ENCODE data around the gene NPB.
"Not testable (repeated sequence)": the region's sequence is repeated elsewhere in the genome, so short reads cannot be mapped to it uniquely, and the experiment has no call there.

NPB gene

DNA sequence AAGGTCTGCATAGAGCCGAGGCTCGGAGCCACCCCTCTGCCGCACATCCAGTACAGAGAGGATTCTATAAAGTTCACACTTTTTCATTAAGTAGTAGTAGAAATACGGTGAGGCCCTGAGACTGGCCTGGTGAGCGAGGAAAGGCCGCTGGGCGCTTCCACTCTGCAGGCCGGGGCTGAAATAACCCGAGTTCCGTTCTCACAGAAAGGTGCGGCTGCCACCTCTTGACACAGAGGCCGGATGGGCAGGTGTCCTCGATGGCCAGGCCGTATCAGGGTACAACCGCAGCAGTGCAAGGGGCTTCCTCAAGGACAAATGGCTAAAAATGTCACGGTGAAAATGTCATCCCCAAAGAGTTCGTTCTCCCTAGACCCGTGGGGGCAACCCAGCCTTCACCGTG lies 9.9 kb downstream of the NPB start:
- DNase-seq (ENCODE audit: low read depth in 4 of 4, low spot score in 1 of 4): no peak

- no peak for DNase-seq (ENCODE audit: low read depth in 4 of 4, low spot score in 1 of 4)
These were observed 10.6 kb downstream of the NPB start for GRCh38 chr17:81912441-81913309.

DNA sequence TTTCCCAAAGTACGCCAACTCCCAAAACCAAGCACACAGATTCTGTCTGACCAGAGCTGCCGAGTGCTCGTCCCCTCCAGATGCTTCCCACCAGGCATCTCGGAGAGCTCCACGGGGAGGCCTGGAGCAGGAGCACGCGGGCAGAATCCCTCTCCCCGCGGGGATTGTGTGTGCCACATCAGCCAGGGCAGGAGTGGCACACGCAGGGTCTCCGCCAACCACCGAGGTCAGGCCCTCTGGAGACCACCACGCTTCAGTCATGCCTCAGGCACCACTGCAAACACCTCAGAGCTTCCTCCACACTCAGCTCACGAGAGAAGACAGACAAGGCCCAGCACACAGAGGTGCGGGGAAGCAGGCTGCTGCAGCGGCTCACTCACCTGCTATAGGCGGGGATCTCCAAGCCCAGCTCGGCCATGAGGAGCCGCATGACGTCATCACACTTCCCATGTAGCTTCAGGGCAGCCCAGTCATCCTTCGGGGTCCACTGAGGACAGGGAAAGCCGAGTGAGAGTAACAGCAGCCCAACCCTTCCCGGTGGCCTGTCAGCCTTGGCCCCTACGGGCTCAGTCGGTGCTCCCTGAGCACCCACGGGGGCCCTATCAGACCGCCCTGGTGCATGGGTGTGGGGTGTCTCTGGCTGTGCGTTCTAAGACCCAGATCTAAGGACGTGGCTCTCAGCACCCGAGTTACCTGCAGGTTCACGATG lies 11.5 kb downstream of the NPB start:
- no peak for DNase-seq (ENCODE audit: low read depth in 4 of 4, low spot score in 1 of 4)

DNA sequence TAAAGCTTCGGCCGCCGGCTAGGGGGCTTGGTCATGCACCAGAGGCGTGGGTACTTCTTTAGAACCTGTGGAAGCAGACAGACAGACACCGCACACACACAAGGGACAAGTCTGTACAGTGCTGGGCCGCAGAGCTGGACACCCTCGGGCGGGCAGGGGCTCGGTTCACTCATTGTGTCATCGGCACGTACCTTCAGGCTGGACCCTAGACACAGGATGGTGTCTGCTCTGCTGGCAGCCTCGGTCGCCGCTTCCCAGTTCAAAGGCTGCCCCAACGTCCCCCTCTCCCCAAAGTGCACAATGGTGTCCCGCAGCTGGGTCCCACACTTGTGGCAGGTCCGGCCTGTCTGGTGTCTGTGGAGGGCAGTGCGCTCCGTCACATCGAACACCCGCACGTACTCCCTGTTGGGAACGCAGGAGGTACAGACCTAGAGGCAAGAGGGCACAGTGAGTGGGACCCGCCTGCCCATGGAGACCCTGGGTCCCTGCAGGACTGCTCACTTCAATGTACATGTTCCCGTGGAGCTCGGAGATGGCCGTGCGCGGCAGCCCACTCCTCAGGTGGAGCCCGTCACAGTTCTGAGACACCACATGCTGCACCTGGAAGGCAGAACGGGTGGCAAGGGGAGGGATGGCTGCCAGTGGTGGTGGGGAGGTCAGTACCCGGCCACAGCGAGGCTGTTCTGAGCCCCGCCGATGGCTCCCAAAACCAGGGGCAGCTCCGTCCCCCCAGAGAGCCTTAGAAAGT lies 12.2 kb downstream of the NPB start:
- no peak for DNase-seq (ENCODE audit: low read depth in 4 of 4, low spot score in 1 of 4)

- no peak for DNase-seq (ENCODE audit: low read depth in 4 of 4, low spot score in 1 of 4)
These were observed 13.3 kb downstream of the NPB start for GRCh38 chr17:81915331-81915730.

DNA sequence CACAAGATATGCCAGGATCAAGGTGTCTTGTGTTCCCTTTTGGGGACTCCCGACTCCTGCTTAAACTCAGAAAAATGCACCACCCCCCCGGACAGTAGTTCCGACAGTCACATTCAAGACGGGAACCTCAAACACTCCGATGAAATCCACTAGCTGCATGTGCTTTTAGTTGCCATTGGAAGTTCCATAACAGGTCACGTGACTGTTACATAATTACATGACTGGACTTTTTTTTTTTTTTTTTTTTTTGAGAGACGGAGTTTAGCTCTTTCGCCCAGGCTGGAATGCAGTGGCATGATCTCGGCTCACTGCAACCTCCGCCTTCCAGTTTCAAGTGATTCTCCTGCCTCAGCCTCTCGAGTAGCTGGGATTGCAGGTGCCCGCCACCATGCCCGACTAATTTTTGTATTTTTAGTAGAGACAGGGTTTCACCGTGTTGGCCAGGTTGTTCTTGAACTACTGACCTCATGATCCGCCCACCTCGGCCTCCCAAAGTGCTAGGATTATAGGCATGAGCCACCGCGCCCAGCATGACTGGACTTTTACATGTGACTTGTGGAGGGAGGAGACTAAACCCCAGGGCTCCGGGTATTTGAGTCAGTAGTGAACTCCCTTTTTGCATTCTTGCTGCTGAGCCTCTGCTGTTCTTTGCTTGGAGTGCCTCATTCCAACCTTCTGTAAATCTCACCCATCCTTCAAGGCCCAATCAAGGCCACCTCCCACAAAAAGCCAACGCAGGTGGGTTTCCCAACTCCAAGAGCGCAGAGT lies 14.4 kb downstream of the NPB start:
- DNase-seq (ENCODE audit: low read depth in 4 of 4, low spot score in 1 of 4): no peak

GRCh38 chr17:81917565-81918332 lies 15.7 kb downstream of the NPB start, which contains the start of gene SIRT7:
Gene SIRT7 (minus strand): TSS chr17:81918176. CDS start chr17:81918131, 45 bp downstream.
- DNase-seq (ENCODE audit: low read depth in 4 of 4, low spot score in 1 of 4): peak; percentile 57 to 74 (median 70)

DNA sequence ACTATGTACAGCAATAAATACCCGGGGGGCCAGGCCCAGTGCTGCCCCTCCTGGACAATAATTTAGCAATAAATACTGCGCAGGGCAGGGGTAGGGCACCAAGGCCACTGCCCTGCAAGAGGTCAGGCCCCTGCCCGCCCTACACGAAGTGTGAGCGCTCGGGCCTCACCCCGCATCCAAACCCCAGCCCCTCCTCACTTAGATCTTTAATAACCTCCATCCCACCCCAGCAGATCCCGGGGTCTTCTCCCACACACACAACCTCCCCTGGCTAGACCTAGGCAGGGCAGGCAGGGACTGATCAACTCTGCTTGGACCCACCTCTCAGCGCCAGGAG lies 16.3 kb downstream of the NPB start:
- not testable (repeated sequence) for DNase-seq (ENCODE audit: low read depth in 4 of 4, low spot score in 1 of 4)

DNA sequence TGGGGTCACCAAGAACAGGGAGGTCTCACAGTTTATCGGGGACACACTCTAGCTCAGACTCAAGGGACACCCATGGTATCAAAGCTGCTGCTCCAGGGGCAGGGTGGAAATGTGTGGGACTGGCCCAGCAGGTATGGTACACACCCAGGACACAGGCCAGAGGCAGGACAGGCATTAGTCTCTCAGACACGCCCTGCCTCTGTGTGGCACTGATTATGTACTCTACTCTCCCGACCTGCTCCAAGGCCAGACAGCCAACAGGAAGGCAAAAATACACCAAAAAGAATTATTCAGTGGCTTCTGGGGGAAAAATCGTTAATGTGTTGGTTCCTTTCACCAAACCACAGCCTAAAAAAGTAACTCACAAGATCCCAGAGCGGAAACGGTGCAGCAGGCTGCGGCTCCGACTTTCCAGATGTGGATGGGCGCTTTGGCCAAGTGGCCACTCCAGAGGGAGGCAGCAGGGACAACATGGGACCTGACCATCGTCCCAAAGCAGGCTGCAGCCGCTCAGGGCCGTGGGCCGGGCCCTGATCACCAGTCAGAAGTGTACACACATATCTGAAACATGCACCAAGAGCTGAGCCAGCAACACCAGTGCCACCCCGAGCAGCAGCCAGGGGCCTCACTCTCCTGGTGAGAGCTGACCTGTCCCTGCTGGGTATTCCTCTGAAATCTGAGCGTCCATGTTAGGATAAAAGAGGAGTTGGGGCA lies 17.0 kb downstream of the NPB start:
- no peak for DNase-seq (ENCODE audit: low read depth in 4 of 4, low spot score in 1 of 4)

DNA sequence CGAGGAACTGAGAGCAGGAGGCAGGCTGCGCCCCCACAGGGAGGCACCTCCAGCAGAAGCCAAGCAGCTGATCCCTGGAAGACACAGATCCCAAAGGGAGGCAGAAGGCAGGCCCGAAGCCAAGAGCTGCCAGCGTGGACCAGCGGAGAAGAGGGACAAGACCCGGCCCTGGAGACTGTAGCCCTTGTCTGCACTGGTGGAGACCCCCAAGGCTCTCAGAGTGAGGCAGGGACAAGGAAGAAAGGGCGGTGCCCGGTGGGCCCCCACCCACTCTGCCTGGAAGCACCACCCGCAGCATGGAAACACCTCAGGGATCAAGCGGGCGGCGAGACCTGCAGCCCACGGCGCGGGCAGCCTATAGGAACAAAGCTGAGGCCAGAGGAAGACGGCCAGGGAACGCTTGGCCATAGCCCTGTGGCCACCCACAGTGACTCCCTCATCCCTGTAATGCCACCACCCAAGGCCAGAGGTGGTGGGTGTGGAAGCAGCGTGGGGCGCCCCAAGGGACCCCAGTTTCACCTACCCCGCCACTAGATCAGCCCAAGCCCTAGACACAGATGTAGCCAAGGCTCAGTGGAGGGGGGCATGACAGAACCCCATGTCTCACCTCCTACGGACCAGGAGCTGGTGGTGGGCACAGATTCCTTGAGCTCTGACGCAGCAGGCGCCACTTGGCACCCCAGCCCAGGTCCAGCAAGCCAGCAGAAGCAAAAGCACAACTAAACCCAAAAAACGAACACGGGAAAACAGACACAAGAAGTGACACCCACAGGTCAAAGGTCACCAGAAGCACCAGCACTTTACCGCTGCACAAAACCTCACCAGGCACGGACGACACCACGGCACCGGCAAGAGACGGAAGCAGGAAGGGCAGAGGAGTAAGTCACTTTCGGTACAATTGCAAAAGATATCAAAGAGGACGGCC lies 18.8 kb downstream of the NPB start:
- DNase-seq (ENCODE audit: low read depth in 4 of 4, low spot score in 1 of 4): no peak

DNA sequence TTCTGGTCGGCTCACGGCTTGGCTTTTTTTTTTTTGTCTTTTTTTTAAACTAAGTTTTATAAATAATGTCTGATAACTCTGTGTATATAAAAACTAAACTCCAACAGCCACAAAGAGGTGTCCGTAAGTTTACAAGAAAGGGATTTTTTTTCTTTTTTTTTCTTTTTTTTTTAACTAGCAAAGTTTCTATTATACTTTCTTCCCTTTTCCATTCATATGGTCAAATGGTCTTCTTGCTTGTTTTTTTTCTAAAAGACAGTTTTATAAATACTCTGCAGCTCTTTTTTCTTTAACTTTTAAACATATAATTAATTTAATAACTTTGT lies 19.5 kb downstream of the NPB start:
- no peak for DNase-seq (ENCODE audit: low read depth in 4 of 4, low spot score in 1 of 4)

GRCh38 chr17:81921996-81922565 lies 20.0 kb downstream of the NPB start:
- no peak for DNase-seq (ENCODE audit: low read depth in 4 of 4, low spot score in 1 of 4)

DNA sequence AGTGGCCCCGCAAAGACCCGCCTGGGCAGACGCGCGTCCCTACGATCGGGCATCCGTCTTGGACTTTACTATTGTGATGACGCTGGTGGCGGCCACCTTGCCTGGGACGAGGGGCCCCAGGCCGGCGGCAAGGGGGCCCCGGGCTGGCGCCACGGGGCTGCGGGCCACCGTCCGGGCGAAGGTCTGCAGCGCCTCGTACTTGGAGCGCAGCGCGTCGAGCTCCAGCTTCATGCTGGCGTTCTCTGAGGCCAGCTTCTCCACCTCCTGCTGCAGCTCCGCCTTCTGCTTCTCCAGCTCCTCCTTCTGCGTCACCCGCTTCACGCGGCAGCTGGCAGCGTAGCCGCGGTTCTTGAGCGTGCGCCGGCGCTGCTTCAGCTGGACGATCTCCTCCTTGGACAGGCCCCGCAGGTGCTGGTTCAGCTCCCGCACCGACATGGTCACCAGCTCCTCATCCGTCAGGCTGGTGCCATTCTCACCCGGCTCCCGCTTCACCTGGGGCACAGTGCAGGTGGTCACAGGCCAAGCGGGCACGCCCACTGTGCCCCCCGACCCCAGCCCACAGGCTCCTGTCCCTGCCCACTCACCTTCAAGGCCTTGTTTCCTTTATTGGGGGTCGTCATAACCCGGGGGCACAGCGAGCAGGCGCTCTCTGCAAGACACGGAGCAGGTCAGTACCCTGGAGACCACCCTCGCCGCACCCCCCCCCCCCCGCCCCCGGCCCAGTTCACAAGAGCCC lies 20.7 kb downstream of the NPB start:
- no peak for DNase-seq (ENCODE audit: low read depth in 4 of 4, low spot score in 1 of 4)

- no peak for DNase-seq (ENCODE audit: low read depth in 4 of 4, low spot score in 1 of 4)
These were observed 21.5 kb downstream of the NPB start for GRCh38 chr17:81923302-81924260.

DNA sequence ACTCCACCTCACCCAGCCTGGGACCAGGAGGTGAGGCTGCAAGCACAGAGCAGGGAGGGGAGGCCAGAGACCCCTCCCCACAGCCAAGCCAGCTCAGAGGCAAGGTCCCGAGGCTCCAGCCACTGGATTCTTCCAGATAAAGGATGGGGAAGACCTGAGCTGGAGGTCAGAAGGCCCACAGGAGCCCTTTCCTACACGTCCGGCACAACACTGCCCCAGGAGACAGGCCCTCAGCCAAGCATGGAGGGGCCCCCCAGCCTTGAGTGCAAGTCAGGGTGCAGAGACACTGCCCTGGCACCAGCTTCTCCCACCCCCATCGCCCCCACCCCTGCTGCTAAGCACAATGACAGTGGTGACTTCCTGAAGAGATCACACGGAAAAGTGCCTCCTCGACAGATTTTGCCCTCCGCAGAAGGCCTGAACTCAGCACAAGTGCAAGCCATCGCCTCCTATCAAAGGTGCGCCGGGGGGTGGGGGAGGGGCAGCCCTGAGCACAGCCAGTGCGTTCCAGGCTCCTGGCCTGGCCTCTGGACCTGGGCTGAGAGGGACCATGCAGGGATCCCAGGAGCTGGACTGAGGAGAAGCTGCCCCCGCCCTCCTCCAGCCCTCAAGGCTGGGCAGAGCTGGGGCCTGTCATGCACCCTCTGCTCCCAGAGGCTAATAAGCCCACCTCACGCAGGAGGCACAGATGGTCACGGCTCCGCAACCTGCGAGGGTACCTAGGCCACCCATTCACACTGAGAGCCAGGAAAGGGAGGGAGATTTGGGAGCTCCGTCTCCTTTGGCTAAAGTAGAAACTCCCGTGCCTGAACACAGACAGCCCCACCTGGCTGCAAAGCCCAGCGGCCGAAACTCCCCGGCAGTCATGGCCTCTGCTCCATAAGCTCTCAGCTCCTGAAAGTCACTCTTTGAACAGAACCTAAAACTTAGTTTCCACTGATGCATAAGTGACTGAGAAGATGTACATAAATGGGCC lies 22.8 kb downstream of the NPB start:
- no peak for DNase-seq (ENCODE audit: low read depth in 4 of 4, low spot score in 1 of 4)

All from stimulated activated CD4-positive, alpha-beta T cell treated with anti-CD3 and anti-CD28 coated beads, Interleukin-1b, Interleukin-23, amount 100 ng/mL, for 24 hours (primary cell).